ENCODE measurements around the gene RGS2.

DNA sequence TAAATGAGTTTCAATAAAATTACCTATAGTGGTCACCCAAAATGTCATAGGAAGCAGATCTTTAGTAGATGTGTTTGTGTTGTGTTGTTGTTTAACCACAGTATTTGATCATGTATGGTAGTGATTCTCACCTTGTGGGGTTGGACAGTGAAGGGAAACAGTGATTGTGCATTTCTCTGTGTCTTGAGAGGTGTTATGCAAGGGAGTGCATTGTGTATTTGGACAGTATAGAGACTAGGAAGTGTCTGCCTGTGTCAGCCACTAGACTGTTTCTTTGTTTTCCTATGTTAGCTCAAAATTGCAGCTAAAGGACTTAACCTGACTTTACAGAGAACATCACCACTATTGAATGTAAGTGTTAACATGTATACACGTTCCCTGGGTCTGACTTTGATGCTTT is 6.0 kb downstream of the RGS2 start:
- TF ChIP-seq CTCF (IDR thresholded peaks at IDR 0.05) (no peak), EP300 (IDR thresholded peaks at IDR 0.05) (no peak)

Data from sigmoid colon (tissue), 4 donors.